RKO (cell line): ENCODE measurements around the gene SYNGR2.
"Not testable (repeated sequence)": the region's sequence is repeated elsewhere in the genome, so short reads cannot be mapped to it uniquely, and the experiment has no call there.

Experiments
- DNase-seq: peaks from one replicate; pipeline ENCODE4 v3.0.0-alpha.2; 2016; ENCODE audit warnings: low spot score

The SYNGR2 gene

DNA sequence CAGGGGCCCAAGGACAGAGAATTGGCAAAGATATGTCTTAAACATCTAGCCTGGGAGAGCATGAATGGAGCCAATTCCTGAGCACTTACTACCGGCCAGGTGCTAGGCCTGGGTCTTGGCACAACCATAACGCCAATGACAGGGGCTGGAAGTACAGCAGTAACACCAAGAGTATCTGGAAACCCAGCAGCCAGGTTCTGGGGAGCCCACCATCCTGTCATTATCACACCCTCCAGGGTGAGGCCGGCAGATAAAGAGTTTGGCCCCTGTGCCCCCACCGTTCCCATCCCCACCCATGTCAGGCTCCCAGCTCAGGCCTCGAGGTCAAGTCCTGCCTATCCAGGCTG is 38.3 kb upstream of the SYNGR2 start:
- DNase-seq = no peak

DNA sequence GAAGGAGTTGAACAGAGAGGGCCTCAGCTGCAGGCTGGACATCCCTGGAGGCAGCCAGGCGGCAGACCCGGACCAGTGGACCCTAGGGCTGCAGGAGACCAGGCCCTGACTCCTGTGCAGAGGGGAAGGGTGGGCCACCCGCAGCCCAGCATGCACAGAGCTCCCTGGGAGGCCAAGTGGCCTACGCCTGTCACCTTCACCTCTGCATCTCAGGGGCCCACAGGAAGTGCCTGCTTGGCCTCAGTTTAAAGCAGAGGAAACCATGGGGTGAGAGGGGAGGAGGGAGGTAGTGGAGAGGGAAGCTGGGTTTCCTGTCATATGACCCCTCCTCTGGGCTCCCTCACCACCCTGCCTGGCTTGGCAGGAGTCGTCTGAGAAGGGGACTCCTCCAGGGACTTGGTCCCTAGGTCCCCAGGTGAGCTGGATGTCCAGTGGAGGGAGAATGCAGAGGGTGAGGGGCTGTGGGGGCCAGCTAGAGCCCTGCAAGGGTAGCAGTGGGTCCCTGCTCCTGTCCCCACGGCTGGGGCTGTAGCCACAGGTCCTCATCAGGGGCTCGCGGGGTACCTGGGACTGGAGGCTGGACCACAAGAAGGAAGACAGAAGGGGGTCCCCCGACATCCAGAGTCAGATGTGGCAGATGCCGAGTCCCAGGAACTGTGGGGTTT is 37.8 kb upstream of the SYNGR2 start, which contains the start of gene TMC8:
TSS of gene TMC8 (plus strand) at position 335 of the 665 bp plus-strand sequence. CDS start 818 bp downstream, outside the sequence.
- no peak for DNase-seq

DNA sequence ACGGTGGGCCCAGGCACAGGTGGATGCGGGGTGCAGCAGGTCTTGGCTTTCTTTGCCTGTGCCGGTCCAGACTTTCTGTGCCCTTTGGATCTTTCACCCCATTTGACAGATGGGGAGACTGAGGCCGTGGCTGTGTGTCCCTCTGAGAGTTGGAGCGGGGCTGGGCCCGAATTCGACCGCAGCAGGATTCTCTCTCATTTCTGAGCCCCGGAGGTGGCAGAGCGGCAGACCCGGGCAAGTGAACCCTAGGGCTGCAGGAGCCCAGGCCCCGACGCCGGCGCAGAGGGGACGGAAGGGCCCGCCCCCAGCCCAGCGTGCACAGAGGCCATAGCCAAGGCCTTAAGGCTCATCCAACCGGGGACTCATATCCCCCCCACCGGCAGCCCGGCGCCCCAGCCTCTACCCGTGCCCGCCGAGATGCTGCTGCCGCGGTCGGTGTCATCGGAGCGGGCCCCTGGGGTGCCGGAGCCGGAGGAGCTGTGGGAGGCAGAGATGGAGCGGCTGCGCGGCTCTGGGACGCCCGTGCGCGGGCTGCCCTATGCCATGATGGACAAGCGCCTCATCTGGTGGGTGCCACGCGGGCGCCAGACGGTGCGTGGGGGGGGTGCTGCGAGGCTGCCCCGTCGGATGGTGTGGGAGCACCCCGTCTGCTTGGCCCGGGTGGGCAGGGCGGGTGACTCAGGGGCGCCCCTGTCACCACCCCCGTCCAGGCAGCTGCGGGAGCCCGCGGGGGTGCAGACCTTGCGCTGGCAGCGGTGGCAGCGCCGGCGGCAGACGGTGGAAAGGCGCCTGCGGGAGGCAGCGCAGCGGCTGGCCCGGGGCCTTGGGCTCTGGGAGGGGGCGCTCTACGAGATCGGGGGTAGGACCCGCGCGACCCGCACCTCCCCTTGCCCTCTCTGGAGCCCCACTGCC is 37.0 kb upstream of the SYNGR2 start:
- no peak for DNase-seq

DNA sequence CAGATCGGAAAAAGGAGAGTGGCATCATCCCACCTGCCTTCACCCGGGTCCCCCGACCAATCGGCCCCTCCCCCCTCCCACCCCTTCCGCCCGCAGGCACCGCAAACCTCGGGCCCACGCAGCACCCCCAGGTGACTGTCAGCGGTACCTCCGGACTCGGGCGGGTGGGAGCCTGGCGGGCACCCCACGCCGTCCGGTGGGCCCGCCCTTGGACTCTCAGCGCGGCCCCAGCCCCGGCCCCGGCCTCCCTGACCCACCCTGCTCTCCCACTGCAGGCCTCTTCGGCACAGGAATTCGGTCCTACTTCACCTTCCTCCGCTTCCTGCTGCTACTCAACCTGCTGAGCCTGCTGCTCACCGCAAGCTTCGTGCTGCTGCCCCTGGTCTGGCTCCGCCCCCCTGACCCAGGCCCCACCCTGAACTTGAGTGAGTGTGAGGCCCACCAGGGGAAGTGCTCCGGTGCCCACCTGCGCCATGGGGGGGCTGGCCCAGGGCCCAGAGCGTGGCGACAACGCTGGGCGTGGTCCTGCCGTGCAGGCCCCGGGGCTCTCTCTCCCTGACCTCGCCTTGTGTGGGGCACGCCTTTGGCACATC is 36.2 kb upstream of the SYNGR2 start:
- no peak for DNase-seq

DNA sequence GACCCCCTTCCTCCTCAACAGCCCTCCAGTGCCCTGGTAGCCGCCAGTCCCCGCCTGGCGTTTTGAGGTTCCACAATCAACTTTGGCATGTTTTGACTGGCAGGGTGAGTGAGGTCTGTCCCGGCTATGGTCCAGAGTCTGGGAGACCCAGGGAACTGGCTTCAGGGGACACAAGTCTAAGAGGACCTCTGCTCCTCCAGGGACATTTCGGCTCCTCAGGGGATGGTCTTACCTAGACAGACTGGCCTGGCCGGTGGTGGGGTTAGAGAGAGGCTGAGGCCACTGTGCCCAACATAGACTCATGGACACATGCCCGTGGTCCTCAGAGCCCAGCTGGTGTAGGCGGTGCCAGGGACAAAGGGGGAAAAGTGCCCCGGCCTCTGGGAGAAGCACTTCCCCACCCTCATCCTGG is 35.6 kb upstream of the SYNGR2 start:
- no peak for DNase-seq

DNA sequence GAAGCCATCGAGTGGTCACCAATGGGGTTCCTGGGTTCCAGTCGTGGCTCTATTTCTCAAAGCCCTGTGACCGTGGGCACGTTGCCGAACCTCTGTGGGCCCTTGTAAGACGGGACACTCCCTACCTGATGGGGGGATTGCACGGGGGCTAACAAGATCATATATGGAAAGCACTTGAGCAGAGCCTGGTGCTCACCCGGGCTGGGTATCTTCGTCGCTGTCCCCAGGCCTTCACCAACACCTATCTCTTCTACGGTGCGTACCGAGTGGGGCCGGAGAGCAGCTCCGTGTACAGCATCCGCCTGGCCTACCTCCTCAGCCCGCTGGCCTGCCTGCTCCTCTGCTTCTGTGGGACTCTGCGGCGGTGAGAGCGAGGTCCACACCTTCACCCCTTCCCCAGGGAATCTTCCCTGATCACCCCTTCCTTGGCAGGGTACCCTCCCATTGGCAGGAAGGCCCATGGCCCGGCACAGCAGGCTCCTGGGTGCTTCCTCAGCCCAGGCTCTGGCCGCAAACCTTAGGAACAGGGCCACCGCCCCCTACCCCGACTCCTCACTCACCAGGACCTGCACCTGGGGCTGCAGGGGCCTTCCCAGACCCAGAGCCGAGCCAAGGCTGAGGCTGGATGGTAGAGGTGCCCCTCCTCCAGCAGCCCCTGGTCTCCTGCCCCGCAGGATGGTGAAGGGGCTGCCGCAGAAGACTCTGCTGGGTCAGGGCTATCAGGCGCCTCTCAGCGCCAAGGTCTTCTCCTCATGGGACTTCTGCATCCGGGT is 35.0 kb upstream of the SYNGR2 start:
- DNase-seq = no peak

DNA sequence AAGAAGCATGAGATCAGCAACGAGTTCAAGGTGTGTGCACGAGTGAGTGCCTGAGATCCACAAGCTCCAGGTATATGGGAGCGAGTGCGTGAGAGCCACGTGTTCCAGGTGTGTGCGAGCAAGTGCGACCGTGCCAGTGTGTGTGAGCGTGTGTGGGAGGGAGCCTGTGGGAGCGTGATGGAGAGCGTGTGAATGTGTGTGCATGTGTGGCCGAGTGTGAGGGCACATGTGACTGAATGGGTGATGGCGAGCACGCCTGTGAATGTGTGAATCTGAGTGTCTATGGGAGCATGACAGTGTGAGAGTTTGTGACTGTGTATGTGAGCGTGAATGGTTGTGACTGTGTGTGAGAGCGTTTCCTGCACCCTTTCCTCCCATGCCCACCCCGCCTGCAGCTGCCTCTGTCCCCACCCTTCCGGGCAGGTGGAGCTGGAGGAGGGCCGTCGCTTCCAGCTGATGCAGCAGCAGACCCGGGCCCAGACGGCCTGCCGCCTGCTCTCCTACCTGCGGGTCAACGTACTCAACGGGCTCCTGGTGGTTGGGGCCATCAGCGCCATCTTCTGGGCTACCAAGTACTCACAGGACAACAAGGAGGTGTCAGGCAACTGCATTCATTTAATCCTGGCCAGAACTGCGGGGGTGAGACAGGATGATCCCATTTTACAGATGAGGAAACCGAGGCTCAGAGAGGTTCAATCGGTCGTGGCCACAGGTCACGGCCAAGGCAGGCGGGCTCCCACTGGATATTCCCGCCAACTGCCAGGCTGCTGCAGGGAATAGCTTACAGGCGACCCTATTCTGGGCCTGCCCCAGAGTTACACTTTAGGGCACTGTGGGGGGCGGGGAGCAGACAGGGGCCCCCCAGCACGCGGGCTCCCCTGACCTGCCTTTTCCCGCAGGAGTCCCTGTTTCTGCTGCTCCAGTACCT is 34.1 kb upstream of the SYNGR2 start:
- peak; percentile 37 for DNase-seq

DNA sequence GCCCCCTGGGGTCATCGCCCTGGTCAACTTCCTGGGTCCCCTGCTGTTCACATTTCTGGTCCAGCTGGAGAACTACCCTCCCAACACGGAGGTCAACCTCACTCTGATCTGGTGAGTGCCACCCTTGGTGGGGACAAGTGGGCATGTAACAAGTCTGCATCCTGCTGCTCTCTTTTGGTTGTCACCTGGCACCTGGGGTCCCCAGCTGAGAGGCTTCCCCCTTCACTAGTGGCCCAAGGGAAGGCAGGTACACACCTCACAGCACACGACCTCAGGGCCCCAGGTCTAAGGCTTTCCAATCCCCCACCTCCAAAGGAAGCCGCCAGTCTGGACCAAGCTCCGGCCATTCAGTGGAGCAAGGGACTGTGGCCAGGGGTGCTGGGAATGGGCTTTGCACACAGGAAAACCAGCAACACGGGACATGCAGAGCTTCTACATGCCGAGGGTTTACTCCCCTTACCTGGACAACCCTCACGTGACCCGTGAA is 33.4 kb upstream of the SYNGR2 start:
- DNase-seq = no peak

DNA sequence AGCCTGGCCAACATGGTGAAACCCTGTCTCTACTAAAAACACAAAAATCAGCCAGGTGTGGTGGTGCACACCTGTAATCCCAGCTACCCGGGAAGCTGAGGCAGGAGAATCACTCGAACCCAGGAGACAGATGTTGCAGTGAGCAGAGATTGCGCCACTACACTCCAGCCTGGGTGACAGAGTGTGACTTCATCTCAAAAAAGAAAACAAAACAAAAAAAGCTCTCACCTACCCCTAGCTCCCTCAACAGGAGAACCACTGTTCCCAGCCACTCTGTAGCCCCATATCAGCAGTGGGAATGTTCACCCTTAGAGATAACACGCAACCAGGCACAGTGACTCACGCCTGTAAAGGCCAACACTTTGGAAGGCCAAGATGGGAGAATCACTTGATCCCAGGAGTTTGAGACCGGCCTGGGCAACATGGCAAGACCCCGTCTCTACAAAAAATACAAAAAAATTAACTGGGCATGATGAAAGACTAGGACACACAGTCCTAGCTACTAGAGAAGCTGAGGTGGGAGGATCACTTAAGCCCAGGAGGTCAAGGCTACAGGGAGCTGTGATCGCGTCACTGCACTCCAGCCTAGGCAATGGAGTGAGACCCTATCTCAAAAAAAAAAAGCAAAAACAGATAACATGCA is 32.4 kb upstream of the SYNGR2 start:
- DNase-seq = no peak

DNA sequence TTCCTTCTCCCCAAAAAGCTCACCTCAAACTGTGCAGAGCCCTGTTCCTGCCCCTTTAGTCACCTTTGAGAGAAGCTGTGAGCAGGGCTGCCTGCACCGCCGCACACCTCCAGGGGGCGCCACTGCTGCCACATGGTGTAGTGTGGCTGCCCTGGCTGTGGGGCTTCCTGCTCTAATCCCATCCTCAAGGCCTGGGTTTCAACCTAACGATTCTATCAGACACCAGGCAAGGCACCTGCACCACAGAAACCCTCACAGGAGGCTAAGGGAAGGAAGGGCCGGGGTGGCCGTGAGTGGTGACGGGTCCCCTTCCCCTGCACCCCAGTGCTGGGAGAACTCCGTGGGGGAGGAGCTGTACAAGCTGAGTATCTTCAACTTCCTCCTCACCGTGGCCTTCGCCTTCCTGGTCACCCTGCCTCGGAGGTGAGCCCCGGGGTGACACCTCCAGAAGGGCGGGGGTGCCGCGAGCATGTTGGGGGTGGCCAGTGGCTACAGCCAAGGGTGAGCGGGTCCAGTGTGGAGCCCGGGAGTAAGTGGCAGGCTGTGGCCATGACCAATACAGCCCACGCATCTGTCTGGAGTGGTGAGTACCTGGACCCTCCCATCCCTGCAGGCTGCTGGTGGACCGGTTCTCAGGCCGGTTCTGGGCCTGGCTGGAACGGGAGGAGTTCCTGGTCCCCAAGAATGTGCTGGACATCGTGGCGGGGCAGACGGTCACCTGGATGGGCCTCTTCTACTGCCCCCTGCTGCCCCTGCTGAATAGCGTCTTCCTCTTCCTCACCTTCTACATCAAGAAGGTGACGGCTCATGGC is 30.8 kb upstream of the SYNGR2 start:
- no peak for DNase-seq

DNA sequence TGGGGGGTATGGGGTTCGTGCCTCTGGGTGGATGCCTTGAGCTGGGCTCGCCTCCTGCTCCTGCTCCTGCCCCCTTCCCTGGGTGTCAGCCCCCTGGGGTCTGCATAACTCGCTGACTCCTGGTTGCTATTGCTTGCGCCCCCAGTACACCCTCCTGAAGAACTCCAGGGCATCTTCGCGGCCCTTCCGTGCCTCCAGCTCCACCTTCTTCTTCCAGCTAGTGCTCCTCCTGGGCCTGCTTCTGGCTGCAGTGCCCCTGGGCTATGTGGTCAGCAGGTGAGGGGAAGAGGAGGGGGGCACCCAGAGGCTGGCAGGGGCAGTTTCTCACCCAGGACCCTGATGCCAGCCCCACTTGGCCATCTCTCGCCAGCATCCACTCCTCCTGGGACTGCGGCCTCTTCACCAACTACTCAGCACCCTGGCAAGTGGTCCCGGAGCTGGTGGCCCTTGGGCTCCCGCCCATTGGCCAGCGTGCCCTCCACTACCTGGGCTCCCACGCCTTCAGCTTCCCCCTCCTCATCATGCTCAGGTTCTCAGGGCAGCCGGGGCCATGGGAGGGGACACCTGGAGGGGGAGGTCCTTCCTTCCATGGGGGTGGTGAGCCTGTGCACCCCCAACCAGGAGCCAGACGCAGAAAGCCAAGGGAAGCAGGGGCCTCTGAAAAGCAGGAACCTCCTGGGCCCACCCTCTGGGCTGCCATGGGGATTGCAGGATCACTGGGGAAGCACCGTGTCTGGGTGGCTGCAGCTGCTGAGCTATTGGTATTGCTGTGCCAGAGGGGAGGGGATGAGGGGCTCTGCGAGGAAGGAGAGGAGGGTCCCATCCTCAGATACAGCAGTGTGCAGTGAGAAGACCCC is 29.9 kb upstream of the SYNGR2 start:
- no peak for DNase-seq

DNA sequence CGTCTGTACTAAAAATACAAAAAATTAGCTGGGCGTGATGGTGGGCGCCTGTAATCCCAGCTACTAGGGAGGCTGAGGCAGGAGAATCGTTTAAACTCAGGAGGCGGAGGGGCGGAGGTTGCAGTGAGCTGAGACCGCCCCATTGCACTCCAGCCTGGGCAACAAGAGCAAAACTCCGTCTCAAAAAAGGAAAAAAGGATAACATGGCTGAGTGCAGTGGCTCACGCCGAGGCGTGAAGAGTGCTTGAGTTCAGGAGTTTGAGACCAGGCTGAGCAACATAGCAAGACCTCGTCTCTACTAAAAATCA is 28.6 kb upstream of the SYNGR2 start:
- not testable (repeated sequence) for DNase-seq

DNA sequence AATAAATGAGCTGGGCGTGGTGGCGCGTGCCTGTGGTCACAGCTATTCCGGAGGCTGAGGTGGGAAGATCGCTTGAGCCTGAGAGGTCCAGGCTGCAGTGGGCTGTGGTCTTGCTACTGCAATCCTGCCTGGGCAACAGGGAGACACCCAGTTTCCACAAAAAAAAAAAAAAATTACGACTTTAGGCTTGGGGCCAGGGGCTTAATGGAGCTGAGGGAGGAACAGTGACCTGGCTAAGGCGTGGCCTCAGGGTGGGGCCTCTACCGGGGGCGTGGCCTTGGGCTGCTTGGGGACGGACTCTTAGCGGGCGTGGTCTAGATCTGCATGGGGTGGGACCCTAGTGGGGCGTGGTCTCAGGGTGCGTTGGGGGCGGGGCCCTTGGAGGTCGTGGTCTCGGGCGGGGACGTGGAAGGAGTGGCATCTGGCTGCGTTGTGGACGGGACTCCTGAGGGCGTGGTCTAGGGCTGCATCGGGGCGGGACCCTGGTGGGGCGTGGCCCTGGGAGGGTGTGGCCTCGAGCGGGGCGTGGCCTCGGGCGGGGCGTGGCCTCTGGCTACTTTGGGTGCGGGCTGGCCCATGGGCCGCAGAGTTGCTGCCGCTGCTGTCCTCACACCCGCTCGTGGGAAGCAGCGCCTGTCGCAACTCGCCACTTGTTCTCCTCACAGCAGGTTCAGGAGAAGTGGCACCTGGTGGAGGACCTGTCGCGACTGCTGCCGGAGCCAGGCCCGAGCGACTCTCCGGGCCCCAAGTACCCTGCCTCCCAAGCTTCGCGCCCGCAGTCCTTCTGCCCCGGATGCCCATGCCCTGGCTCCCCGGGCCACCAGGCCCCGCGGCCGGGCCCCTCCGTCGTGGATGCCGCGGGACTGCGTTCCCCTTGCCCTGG is 28.0 kb upstream of the SYNGR2 start:
- DNase-seq = peak; percentile 94

DNA sequence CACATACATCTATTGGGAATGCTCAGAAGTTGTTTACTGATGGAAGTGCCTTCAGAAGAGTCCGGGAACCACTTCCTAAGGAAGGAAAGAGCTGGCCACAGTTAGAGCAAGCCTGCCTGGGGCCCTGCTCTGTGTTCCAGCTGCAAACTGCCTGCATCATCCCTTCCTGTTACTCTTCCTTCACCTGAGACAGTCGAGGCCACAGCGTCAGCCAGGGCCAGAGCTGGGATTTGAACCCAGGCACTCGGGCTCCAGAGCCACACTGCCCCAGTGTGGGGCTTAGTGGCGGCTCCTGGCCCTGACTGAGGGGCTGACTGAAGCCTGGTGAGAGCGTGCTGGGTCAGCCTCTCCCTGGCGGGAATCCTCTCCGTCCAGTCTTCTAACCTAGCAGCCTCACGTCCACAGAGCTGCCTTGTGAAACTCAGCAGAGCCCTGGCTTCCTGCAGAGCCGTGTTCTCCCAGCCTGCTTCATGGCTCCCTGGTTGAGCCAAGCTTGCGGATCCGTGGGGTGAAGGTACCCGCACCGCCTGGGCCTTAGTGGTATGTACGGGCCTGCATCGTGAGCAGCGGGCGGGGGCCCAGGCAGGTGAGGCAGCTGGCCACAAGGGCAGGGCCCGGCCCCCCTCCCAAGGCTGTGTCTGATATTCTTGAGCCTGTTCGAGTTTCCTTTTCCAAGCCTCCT is 26.8 kb upstream of the SYNGR2 start:
- no peak for DNase-seq

DNA sequence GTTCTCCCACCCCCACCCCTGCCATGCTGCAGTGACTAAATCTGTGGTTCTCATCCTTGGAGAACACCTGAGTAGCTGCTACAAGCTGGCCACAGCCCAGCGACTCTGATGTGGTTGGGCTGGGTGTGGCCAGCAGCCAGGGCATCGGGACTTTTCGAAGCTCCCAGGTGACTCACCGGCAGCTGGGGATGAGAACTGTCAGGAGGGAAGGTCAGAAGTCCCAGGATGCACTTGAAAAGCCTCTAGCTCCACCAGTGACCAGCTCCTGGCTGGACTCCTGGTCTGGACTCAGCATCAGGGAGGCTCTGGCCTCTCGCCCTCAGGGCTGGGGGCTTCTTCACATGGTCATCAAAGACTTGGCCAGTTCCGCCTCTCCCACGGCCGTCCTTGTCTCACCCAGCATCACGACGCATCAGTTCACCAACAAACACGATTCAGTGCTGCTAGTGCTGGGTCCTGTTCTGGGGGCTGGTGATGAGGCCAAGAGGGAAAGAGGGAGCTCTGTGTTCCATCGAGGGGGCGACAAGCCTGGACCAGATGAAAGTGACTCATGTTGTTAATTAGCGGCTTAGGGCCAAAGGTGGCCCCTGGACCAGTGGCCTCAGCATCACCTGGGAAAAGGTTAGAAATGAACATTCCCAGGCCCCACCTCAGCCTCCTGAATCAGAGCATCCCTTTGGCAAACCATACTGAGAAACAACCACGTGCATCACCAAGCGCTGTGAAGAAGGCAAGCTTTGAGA is 26.1 kb upstream of the SYNGR2 start:
- DNase-seq = peak; percentile 70
